GM04504 (cell line): ENCODE data around the gene S100A11.
A peak's percentile ranks its signal among the peaks of the same experiment; 100 is the strongest.
"Not testable (repeated sequence)": the region's sequence is repeated elsewhere in the genome, so short reads cannot be mapped to it uniquely, and the experiment has no call there.

ENCODE experiments used
- DNase-seq: peaks from one replicate; pipeline ENCODE4 v3.0.0-alpha.2; 2012; ENCODE audit warnings: low read depth

S100A11 gene

GRCh38 chr1:152036267-152037216 is at the start of gene S100A11:
S100A11 (minus strand) TSS chr1:152037004; CDS start chr1:152036915, 89 bp downstream.
- peak; percentile 69 for DNase-seq

- no peak for DNase-seq
Observed at GRCh38 chr1:152084853-152085252, 48.0 kb upstream of the S100A11 start.

- DNase-seq = not testable (repeated sequence)
Observed at GRCh38 chr1:152081026-152081425, 44.2 kb upstream of the S100A11 start.

- not testable (repeated sequence) for DNase-seq
Observed at GRCh38 chr1:152080494-152080893, 43.7 kb upstream of the S100A11 start.

GRCh38 chr1:152078831-152079441 is 42.1 kb upstream of the S100A11 start:
- DNase-seq = no peak

GRCh38 chr1:152072311-152072710 is 35.5 kb upstream of the S100A11 start:
- no peak for DNase-seq

- no peak for DNase-seq
Observed at GRCh38 chr1:152071123-152071522, 34.3 kb upstream of the S100A11 start.

- DNase-seq = no peak
Observed at GRCh38 chr1:152067929-152068328, 31.1 kb upstream of the S100A11 start.

GRCh38 chr1:152067150-152067549 is 30.3 kb upstream of the S100A11 start:
- no peak for DNase-seq

GRCh38 chr1:152061952-152062351 is 25.1 kb upstream of the S100A11 start:
- no peak for DNase-seq

GRCh38 chr1:152053375-152053774 is 16.6 kb upstream of the S100A11 start:
- no peak for DNase-seq

GRCh38 chr1:152052606-152053005 is 15.8 kb upstream of the S100A11 start:
- DNase-seq = no peak

GRCh38 chr1:152050886-152051675 is 14.3 kb upstream of the S100A11 start:
- no peak for DNase-seq

GRCh38 chr1:152049291-152050083 is 12.7 kb upstream of the S100A11 start:
- peak; percentile 47 for DNase-seq

GRCh38 chr1:152048416-152049009 is 11.7 kb upstream of the S100A11 start:
- DNase-seq = peak; percentile 44

GRCh38 chr1:152047730-152048415 is 11.1 kb upstream of the S100A11 start:
- DNase-seq = peak; percentile 98

- no peak for DNase-seq
Observed at GRCh38 chr1:152047413-152047729, 10.6 kb upstream of the S100A11 start.

- no peak for DNase-seq
Observed at GRCh38 chr1:152044386-152044785, 7.6 kb upstream of the S100A11 start.

- DNase-seq = no peak
Observed at GRCh38 chr1:152043870-152044269, 7.1 kb upstream of the S100A11 start.

GRCh38 chr1:152042030-152042429 is 5.2 kb upstream of the S100A11 start:
- no peak for DNase-seq

GRCh38 chr1:152039886-152040285 is 3.1 kb upstream of the S100A11 start:
- no peak for DNase-seq
